HEK293 (cell line): ENCODE data around the gene ZC3H12C.

ENCODE experiments used
- CTCF ChIP-seq: fragments of 450-650 bp; formaldehyde crosslinking; IDR thresholded peaks from 2 replicates; pipeline ENCODE4 v1.5.1; 2016; ENCODE audit warnings: missing biosample characterization, missing genetic modification characterization
- GLI4 ChIP-seq: fragments of 450-650 bp; formaldehyde crosslinking; IDR thresholded peaks from 2 replicates; pipeline ENCODE4 v1.5.1; 2016; ENCODE audit warnings: missing biosample characterization, missing genetic modification characterization
- KLF16 ChIP-seq: fragments of 450-650 bp; formaldehyde crosslinking; IDR thresholded peaks from 2 replicates; pipeline ENCODE4 v1.5.1; 2017; ENCODE audit warnings: missing biosample characterization, missing genetic modification characterization
- KLF7 ChIP-seq: fragments of 450-650 bp; formaldehyde crosslinking; IDR thresholded peaks from 2 replicates; pipeline ENCODE4 v1.5.1; 2016; ENCODE audit warnings: missing biosample characterization, missing genetic modification characterization, borderline replicate concordance
- MYNN ChIP-seq: fragments of 450-650 bp; formaldehyde crosslinking; IDR thresholded peaks from 2 replicates; pipeline ENCODE4 v1.5.1; 2016; ENCODE audit warnings: missing biosample characterization, missing genetic modification characterization, borderline replicate concordance
- ZNF248 ChIP-seq: fragments of 450-650 bp; formaldehyde crosslinking; IDR thresholded peaks from 2 replicates; pipeline ENCODE4 v1.5.1; 2017; ENCODE audit warnings: missing biosample characterization, missing genetic modification characterization
- ZNF416 ChIP-seq: fragments of 450-650 bp; formaldehyde crosslinking; IDR thresholded peaks from 2 replicates; pipeline ENCODE4 v1.5.1; 2016; ENCODE audit warnings: missing biosample characterization, missing genetic modification characterization

- TF ChIP-seq CTCF (no peak), ZNF248 (tag by site-specific recombination) (no peak), MYNN (tag by site-specific recombination) (no peak), GLI4 (tag by site-specific recombination) (no peak), ZNF416 (tag by site-specific recombination) (no peak), KLF7 (no peak), KLF16 (no peak)
Observed at GRCh38 chr11:110082899-110083298, 10.3 kb upstream of the ZC3H12C start.
